Activated CD4-positive, alpha-beta T cell treated with anti-CD3 and anti-CD28 coated beads, Interleukin-2, Interleukin-4, amounts not matched to agents 100 ng/mL and 50 ng/mL, durations not matched to agents 16 hours and 8 hours (primary cell): ENCODE results near the gene PTPRZ1.
A peak's percentile ranks its signal among the peaks of the same experiment; 100 is the strongest.

ENCODE experiments used
- DNase-seq: peaks from one replicate; pipeline ENCODE4 v3.0.0-alpha.2; 2020; ENCODE audit warnings: low spot score

The PTPRZ1 gene

DNA sequence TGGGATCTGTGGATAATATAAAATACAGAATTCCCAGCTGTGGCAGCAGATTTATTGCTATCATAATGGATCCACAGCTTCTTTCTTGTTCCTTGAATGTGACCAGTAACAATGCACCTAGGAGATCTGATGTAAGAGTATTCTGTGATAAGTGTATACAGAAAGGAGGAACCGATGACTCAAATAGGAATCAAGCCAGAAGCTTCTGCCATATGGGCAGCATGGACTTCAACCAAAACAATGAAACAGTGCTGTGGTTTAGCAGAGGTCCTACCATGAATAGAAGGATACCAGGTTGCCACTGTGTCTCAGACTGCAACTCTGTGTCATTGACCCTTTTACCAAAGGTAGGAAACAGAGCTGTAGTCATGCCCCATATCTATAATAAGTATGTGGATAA, 81.8 kb downstream of the PTPRZ1 start:
- DNase-seq: no peak

DNA sequence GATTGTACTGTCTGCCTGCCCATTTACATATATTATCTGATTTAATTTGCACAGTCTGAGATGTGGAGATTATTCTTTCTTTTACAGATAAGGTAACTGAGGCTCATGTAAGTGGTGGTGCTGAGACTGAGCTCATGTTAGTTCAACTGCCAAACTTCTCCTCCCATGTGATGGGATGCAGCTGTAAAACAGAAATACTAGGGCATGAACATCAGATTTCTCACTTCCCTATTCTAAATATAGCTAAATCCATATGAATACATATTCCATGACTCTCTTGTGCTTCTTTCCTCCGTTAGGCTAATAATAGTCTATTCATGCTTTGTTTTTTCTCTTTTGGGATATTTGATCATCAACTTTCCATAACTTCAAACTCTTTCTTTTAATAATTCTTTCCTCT, 84.7 kb downstream of the PTPRZ1 start:
- no peak for DNase-seq

DNA sequence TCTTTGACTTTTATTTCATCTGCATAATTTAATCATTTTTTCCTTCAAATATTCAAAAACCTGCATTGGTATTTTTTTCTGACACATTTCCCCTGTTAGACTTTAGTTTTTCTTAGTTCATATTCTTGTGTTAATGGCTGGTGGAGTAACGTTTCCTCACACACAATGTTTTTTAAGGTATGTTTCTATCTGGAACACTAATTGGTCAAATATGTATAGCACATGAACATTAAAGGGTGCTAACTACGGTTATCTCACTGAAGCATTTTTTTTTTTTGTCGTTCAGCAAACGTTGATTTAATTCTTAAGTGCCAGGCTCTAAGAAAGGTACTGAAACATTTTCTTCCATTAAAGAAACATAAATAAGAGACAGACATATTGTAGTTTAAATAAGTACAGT, 87.7 kb downstream of the PTPRZ1 start:
- DNase-seq: no peak

DNA sequence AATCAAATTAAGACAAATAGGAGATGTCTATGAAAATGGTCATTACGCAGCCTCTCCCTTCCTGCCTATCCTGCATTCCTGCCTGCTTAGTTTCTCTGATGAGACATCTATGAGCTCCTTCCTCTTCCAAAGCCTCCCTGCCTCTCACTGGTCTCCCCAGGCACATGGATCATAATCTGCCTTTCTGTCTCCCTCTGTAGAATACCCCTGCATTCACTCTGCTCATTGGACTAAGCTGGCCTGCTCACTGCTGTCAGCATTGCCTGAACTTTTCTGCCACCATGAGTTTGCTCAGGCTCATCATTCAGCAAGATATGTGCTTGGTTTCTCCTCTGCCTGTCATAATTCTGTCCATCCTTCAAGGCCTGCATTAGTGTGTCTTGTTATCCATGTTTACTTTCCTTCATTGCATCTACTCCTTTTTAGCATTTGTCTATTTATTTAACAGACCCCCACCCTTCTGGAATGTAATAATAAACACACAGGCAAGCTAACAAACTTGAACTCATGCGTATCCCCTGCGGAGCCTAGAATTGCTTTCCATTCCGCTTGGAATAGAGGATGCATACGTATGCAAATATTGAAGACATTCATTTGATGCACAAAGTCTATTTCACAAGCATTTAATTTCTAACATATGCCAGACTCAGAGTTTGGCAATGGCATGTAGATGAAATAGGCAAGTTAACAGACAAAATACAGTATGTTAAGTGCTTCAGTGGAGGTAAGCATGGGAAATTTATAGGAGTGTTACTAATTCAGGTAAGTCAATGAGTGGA, 88.3 kb downstream of the PTPRZ1 start:
- DNase-seq: no peak

DNA sequence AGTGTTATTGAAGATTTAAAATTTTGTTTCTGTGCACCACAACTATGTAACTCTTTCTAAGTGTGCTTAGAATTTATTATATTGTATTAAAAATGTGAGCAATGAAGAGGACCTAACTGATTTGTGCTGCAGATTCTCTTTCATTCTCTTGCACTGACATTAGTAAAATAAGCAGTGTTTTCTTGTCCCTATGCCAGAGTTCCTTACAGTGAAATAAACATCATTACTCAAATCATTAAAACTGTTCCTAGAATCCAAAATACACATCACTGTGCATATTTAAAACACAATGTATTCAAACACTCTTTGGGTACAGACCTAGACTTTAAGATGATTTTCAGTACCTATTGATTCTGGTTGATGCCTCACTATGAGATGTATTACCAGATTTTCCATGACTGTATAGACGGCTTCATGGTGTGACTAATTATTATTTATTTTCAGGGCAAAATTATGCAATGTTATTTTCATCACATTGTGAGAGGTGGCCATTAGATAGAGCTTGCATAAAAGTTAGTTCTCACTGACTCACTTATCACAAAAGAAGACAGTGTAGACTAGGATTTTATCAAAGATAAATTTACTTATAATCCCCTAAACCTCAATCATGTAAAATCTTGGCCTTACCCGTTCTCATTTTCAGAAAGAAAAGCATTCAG, 93.4 kb downstream of the PTPRZ1 start:
- DNase-seq: no peak

DNA sequence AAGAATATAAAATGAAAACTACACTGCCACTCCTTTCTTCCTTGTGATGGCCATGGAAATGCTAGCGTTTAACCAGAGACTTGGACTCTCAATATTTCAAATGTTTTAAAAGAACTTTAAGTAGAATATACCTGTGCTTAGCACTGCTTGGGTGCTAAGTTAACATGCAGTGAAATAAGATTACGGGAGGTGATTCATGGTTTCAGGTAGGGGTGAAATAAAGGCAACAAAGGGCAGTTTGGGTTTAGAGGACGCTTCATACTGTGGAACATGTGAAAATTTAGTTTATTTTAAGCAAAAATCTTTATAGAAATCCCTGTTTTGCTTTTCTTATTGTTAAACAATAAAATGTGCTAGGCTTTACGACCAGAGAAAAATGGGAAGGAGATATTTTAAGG, 94.0 kb downstream of the PTPRZ1 start:
- no peak for DNase-seq

DNA sequence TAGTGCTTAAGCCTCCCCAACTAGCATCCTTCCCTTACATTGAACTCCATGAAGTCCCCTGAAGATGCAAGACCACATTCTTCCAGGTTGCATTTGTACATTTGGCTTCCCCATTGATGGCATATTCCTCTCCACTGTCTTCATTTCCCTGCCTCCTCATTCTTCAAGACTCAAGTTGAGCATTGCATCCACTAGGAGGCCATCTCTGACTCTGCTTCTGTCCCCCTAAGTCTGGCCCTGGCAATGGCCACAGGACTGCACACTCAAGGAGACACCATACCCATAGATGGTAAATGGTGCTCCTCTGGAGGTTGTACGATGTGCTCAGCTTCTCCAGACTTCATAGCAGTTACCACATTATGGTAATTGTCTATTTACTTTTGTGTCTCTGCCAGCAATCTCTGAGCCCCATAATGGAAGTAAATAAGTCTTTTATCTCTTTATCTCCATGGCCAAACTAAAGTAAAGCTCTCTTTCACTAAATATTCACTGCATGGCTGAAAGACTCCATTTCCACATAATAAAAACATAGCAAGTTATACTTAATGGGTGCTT, 112.6 kb downstream of the PTPRZ1 start:
- no peak for DNase-seq

DNA sequence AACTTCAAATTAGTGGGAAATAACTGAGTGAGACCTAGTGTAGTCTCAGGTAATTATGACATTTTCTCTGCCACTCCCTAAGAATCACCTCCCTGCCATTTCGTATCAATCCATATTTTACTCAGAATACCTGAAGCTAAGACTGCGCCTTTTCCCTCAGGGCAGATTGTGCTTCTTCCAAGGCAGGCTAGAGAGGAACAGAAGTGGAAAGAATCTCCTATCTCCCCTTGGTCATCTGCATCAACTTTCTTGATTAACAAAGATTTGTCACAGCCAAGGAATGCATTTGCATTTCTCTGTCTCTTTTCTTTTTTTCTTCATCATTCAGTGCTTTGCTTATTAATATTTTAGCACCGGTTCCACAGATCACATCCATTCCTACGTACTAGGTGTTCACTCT, 119.1 kb downstream of the PTPRZ1 start:
- no peak for DNase-seq

DNA sequence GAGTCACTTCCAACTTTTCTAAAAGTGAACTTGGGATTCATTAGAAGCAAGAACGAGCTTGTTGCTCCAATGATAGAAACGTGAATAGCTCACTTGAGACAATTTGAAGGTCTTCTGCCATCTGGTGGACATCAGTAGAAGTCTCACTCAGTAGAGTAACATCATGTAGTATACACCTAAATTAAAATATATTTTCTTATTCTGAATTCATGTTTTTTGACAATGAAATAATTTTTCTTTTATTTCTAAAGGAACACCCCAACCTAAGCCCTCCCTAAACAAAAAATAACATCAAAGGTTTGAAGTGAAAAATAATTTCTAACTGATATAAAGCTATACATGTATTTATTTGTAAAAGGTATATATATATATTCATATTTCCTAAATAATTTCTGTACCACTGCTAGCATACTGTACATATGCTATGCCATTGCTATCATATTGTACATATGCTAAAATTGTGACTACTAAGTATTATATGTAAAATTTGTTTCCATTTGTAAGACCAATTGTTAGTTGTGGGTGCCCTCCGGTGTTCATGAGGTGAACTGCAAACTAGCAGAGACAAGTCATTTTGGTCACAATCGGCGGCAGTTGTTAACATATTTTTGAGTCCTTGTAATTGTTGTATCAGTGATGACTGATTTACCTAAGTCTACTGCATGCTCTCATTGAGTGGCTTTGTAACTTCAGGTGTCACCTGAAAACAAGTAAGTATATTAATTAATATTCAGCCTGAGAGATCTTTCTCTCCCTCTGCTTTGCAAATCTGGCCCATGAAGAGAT, 121.9 kb downstream of the PTPRZ1 start:
- DNase-seq: peak; percentile 54

DNA sequence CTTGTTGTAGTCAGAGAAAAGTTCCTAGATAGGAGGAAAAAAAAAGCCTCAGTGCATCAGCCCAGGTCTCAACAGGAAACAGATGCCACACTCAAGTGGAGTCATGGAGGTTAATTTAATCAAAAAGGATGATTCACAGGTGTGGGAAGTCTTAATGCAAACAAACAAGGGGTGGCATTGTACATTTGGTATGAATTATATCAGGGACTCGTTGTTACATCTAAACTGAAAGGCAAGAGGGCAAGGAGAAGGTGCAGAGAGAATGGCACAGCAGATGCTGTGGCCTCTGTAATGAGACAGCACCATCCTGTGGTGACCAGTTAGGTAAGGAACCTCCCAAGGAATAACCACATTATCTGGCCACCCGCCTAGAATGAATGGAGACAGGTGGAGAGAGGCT, 133.7 kb downstream of the PTPRZ1 start:
- no peak for DNase-seq

DNA sequence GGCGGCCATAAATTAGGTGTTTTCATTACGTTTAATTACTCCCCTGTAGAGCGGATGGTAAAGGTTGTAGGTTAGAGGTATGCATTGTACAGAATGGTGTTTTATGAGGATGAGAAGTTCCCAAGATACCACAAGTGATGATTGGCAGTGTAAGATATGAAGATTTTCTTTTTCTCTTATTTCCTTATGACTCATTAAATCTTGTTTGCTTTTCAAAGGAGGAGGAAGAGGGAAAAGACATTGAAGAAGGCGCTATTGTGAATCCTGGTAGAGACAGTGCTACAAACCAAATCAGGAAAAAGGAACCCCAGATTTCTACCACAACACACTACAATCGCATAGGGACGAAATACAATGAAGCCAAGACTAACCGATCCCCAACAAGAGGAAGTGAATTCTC, 137.2 kb downstream of the PTPRZ1 start:
- DNase-seq: no peak

DNA sequence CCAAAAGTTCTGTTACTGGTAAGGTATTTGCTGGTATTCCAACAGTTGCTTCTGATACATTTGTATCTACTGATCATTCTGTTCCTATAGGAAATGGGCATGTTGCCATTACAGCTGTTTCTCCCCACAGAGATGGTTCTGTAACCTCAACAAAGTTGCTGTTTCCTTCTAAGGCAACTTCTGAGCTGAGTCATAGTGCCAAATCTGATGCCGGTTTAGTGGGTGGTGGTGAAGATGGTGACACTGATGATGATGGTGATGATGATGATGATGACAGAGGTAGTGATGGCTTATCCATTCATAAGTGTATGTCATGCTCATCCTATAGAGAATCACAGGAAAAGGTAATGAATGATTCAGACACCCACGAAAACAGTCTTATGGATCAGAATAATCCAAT, 140.1 kb downstream of the PTPRZ1 start:
- peak; percentile 53 for DNase-seq

DNA sequence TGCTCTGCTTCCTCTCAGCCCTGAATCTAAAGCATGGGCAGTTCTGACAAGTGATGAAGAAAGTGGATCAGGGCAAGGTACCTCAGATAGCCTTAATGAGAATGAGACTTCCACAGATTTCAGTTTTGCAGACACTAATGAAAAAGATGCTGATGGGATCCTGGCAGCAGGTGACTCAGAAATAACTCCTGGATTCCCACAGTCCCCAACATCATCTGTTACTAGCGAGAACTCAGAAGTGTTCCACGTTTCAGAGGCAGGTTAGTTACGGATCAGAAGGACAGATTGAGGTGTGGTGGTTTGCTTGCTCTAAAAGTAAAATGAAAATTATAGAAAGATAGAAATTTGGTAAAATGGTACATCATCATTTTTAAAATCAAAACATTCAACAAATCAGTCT, 140.7 kb downstream of the PTPRZ1 start:
- no peak for DNase-seq

DNA sequence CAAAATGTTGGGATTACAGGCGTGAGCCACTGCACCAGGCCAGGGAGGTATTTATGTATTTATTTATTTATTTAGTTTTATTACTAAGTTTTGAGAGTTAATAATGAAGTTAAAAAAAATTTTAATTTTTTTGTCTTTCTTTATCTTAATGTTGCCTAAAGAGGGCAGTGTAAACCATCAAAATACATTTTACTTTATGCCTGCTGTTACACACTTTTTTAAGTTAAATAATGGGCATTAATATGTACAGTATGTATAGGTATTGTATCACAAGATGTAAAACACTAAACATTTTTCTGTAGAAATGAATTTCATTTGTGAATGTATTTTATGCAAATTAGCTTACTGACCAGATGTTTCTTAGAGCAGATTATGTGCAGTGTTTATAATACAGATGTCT, 141.7 kb downstream of the PTPRZ1 start:
- DNase-seq: no peak

DNA sequence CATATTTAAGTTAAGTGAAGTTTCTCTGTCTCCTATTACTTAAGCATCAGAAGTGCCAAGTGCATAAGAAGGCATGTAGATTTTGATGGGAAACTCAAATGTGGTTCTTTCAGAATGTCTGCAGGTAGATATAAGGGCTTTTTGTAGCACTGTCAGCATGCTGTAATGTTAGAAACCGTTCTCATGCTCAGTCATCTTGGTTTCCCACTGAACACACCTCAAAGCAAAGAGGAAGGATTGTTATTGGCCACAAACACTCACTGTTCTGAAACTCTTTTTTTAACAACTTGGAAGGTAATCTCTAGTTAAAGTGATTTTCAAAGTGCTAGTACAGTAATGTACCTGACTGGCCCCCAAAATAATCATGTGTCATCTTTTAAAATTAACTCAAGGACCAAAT, 145.1 kb downstream of the PTPRZ1 start:
- no peak for DNase-seq

DNA sequence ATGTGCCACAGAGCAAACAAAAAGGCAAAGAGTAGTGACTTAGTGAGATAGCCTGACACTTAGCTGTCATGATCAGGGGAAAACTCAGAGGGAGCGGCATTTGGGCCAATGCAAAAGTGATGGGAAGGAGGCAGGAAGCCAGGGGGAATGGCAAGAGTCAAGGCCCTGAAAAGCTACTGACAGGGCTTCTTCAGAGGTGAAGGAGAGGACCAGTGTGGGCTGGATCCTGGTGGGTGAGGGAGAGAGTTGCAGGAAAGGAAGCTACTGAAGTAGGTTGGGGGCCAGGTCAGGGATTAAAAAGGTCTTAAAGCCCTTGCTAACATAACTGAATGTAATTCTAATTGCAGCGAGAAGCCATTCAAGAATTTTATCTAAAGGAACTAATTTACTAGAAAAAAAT, 154.1 kb downstream of the PTPRZ1 start:
- no peak for DNase-seq

DNA sequence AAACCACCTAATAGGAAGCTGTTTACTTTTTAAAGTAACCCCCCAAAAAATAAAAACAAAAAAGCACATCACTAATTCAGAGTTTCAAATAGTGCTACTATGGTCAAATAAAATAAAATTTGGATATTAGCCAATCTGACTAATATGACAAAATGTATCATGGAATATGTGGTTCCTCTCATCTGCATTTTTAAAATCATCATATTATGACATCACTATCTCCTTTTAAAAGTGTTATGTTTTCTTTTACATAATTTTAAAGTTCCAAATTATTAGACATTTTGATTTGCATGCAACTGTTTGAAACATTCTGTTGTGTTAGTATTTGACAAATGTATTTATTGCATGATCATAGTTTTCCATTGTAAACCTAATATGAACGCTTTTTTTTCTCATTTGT, 160.7 kb downstream of the PTPRZ1 start:
- no peak for DNase-seq

DNA sequence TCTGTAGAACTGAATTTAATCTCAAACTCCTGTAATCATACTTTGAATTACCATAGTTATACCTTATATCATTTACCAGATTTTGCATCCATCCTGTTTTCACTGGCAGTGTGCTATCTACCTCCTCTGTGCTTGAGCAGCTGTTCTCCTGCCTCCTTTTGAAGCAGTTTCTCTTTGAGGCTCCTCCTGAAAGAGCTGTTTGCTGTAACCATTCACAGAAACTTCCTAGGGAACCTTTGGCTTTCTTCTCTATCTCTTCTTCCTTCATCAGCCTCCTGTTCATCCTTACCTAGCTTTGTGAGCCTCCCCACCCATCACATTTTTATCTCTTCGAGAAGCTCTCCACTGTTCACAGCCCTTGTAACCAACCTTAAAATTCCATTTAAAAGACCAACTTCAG, 162.9 kb downstream of the PTPRZ1 start:
- no peak for DNase-seq

DNA sequence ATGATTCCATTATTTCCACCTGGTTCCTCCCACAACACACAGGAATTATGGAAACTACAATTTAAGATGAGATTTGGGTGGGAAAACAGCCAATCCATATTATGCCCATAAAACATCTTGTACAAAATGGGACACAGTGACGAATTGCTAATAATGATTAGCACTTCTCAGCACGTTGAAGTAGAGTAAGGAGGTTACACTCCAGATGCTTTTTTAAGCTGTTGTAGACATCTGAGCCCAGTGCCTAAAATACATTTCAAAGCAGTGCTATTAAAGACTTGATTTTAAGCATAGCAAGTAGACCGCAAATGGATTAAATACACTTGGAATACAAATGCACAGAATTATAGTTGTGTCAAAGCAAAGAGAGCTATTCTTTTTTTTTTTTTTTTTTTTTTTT, 165.2 kb downstream of the PTPRZ1 start:
- DNase-seq: no peak

DNA sequence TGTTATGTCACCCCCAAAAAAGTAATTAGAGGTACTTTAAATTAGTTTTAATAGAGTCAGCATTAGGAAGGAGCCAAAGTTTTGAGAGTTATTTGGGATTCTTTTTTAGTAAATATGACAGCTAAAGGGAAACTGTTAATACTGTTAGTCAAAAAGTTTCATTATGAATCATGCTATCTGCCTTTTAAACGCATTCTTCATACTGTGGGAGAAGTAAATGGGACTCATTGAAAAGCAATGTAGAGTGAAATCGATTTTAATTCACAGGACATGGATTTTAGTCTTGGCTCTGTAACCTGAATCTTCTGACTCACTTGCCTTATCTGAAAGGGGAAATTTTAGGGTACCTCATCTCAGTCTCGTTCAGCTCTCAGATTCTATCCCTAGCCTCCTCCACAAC, 165.9 kb downstream of the PTPRZ1 start:
- DNase-seq: no peak

DNA sequence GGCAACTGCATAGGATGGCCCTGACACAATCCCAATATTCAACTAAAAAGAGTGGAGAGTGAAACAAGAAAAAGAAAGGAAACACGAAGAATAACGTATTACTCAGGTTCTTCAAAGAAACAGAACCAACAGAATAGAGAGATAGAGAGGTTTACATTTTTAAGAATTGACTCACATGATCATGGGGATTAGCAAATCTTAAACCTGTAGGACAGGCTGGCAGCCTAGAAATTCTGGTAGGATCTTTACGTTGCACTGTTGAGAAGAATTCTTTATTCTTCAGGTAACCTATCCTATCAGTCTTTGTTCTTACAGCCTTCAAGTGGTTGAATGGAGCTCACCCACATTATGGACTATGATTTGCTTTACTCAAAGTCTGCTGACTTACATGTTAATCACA, 167.2 kb downstream of the PTPRZ1 start:
- no peak for DNase-seq

DNA sequence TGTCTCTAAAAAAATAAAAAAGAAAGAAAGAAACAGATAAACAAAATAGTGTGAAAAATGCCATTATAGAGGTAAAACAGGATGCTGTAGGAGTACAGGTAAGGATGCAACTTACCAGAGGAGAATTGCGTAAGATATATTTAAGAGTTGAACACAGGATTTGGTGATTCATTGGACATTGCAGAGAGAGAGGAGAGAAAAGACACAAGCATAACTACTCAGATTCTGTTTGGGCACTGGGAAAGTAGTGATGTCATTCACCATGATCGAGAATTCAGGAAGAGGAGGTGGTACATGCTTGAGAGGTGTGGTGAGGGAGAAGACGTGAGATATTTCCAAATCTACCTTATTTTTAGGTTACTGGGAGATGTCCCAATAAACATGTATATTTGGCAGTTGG, 173.4 kb downstream of the PTPRZ1 start:
- no peak for DNase-seq

DNA sequence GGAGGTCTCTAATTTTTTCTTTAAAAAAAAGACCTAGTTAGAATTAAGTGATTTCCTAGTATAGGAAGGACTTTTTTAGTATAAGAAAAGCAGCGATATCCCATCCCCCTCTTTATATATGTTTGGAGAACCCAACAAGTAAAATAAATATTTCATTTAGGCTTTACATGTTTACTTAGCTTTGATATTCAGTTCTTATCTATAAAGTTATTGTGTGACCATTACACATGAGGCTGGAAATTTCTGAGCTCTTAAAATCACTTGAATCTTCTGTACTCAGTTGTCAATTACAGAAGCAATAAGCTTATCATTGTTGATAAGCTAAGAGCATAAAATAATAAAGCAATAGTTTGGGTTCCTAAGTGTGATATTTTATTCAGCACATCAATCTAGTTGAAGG, 181.4 kb downstream of the PTPRZ1 start:
- DNase-seq: no peak
